Fibroblast of skin of scalp (primary cell): ENCODE results near the gene UQCRFS1.
"Not testable (repeated sequence)": the region's sequence is repeated elsewhere in the genome, so short reads cannot be mapped to it uniquely, and the experiment has no call there.

Experiments used
- DNase-seq: peaks from one replicate; pipeline ENCODE4 v3.0.0-alpha.2; 2013

The UQCRFS1 gene

DNA sequence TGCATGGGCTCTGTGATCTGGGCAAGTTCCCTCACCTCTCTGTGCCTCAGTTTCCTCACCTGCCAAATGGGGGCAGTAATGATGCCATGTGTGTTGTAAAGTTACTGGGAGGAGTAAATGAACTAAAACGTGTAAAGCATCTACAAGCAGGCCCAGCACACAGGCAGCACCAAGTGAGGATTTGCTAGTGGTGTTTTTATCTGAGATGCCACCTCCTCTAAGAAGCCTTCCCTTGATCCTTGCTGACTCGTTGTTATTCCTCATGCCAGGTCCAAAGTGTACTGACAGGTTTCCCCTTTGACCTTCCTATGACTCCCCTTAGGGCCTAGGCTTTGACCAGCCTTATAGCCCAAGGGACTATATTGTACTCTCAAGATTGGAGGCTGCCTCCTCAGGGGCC, 1.5 kb upstream of the UQCRFS1 start:
- no peak for DNase-seq

- no peak for DNase-seq
These were observed 649 bp downstream of the UQCRFS1 start for GRCh38 chr19:29212356-29212647.

DNA sequence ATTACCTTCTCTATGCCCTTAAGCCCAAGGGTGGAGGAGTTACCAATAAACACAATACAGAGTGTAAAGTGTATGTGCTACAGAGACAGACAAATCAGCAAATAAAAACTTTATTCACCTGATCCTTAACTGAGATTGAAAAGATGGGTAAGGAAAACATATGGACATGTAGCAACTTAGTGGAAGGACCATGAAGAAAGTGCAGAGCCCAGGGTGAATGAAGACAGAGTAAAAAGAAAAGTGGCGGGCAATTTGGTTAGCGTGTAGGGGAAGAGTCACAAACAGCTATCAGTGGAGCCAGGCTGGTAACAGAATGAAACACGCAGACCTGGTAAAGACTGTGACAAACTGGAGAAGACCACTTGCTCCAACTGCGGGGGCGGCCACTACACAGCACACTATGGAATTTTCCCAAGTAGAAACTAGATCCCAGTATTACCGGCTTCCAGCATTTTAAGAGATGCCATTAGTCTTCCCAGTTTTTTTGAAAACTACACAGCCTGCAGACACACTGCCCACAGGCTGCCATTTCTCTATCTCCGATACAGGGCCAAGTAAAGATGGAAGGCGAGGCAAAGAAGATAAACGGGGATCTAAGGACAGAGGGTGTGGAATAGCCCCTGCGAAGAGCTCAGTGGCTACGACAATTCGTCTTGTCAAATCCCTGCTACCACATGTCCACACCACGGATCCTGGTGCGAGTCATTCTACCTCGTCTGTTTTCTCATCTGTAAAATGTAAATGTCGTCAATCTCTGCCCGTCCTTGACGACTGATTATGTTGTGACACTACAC, 1.2 kb downstream of the UQCRFS1 start:
- peak; percentile 10 for DNase-seq

- not testable (repeated sequence) for DNase-seq
These were observed 1.9 kb downstream of the UQCRFS1 start for GRCh38 chr19:29211041-29211440.

DNA sequence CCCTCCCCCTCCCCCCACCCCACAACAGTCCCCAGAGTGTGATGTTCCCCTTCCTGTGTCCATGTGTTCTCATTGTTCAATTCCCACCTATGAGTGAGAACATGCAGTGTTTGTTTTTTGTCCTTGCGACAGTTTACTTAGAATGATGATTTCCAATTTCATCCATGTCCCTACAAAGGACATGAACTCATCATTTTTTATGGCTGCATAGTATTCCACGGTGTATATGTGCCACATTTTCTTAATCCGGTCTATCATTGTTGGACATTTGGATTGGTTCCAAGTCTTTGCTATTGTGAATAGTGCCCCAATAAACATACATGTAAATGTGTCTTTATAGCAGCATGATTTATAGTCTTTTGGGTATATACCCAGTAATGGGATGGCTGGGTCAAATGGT, 2.4 kb downstream of the UQCRFS1 start:
- not testable (repeated sequence) for DNase-seq

GRCh38 chr19:29207403-29208187, 5.4 kb downstream of the UQCRFS1 start:
- DNase-seq, result not testable (repeated sequence)

- DNase-seq, result no peak
These were observed 6.5 kb downstream of the UQCRFS1 start for GRCh38 chr19:29206453-29206852.

- DNase-seq, result no peak
These were observed 10.7 kb downstream of the UQCRFS1 start for GRCh38 chr19:29202281-29202680.

DNA sequence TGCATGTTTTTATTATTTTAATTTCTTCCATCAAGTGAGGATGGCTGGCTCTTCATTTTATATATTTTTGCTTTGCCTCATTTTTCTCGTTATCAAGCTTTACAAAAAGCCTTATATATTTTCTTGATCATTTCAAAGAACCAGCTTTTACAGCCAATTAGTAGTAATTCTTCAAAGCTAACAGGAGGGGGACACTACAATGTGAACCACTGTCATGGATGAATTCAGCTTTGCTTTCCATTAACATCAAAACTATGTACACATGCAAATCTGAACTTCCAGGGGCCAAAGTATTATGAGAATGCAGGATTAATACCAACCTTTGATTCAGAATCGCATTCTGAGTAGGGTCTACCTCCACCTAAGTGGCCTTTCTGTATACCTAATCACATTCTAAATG, 11.1 kb downstream of the UQCRFS1 start:
- DNase-seq, result no peak

DNA sequence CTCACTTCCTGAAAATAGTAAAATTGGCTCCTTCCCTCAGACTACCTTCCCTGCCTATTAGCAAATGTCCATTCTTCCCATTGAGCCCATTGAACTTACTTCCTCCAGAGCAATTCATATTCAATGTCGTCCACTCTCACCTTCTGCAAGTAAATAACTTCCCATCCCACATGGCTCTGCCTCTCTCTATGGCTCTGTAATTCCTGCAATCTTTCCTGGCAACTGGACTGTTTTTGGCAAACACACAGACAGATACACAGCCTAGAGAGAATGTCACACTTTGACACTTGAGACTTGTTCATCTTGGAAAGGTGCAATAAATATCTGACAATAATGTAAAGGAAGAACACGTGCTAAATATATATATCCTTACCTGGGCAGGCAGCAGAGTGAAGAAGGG, 18.3 kb downstream of the UQCRFS1 start:
- DNase-seq, result no peak

- DNase-seq, result no peak
These were observed 19.8 kb downstream of the UQCRFS1 start for GRCh38 chr19:29193155-29193554.

- DNase-seq, result no peak
These were observed 21.9 kb downstream of the UQCRFS1 start for GRCh38 chr19:29191005-29191404.

DNA sequence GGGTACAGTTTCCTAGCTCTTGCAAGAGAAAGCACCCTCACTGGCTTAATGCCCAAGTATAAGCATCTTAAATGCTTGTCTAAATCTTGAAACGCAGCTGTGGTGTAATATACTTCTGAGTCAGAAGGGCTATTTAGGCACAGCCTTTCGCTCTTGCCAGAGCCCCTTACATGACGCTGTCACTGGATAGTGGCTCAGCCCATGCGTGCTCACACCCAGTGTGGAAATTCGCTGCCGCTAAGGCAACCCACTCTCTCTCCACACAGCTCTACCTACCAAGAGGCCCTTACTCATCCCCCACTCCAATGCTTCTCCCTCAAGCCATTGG, 24.0 kb downstream of the UQCRFS1 start:
- DNase-seq, result no peak

- no peak for DNase-seq
These were observed 24.5 kb downstream of the UQCRFS1 start for GRCh38 chr19:29188289-29189032.

DNA sequence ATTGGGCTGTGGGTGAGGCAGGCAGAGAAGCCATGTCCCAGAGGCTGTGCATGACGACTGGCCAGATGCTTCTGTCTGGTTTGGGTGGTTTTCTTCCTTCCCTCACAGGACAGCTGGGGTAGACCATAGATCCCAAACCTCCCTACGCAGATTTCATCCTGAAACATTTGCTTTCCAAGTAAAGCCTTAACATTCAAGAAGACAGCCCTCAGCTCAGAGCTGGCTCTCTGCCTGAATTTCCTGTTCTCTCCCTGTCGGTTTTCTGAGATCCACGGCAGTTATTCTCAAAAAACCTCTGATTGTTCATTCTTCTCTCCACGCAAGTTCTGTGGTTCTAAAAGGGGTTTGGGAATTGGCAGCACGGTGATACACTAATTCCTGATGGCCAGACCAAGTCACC, 25.3 kb downstream of the UQCRFS1 start:
- DNase-seq, result no peak

DNA sequence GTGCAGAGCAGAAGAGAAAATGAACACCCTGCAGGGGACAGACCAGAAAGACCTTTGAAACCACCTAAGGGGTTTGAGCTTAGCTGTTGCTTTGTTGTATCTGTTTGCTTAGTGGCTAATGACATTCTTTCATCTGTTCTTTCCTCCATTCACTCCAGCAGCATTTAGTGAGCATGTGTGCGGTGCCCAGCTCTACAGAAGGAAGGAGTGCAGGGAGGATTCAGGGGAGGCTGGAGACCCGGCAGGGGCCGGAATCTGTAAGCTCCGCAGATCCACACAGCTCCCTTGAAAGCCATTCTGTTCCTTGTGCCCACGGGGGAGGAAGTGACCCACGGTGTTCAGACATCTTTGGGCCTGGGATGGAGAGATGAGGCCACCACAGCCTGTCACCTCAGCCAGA, 27.5 kb downstream of the UQCRFS1 start:
- DNase-seq, result no peak

DNA sequence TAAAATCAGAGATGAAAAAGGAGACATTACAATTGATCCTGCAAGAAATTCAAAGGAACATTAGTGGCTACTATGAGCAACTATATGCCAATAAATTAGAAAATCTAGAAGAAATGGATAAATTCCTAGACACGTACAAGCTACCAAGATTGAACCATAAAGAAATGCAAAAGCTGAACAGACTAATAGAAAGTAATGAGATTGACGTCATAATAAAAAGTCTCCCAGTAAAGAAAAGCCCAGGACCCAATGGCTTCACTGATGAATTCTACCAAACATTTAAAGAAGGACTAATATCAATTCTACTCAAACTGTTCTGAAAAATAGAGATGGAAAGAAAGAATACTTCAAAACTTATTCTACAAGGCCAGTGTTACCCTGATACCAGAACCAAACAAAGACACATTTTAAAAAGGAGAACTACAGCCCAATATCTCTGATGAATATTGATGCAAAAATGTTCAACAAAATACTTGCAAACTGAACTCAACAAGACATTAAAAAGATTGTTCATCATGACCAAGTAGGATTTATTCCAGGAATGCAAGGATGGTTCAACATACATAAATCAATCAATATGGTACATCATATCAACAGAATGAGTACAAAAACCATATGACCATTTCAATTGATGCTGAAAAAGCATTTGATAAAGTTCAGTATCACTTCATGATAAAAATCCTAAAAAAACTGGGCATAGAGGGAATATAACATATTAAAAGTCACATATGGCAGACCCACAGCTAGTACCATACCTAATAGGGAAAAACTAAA, 35.8 kb downstream of the UQCRFS1 start:
- DNase-seq, result no peak

GRCh38 chr19:29173896-29174295, 39.1 kb downstream of the UQCRFS1 start:
- DNase-seq, result no peak

- DNase-seq, result no peak
These were observed 40.6 kb downstream of the UQCRFS1 start for GRCh38 chr19:29172302-29172701.

GRCh38 chr19:29171525-29171924, 41.4 kb downstream of the UQCRFS1 start:
- no peak for DNase-seq

DNA sequence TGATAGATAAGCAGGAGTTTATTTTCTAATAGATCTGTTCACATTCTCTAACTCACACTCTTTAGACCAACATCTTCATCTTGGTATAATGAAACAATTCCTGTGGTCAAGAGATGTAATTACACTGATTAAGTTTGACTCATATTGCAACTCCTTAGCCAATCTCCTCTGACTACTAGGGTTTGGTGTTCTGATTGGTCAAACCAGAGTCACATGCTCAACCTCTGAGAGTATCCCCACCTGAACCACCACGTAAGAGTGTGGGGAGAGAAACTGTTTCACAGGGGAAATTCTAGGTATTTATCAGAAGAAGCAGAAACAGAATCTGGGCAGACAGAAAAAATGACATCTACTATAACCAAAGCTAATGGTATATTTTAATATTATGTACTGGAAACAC, 42.4 kb downstream of the UQCRFS1 start:
- DNase-seq, result no peak

GRCh38 chr19:29162694-29163093, 50.3 kb downstream of the UQCRFS1 start:
- no peak for DNase-seq

- no peak for DNase-seq
These were observed 57.3 kb downstream of the UQCRFS1 start for GRCh38 chr19:29155683-29156082.
